ENCODE measurements around the gene HABP2.

HABP2 gene

DNA sequence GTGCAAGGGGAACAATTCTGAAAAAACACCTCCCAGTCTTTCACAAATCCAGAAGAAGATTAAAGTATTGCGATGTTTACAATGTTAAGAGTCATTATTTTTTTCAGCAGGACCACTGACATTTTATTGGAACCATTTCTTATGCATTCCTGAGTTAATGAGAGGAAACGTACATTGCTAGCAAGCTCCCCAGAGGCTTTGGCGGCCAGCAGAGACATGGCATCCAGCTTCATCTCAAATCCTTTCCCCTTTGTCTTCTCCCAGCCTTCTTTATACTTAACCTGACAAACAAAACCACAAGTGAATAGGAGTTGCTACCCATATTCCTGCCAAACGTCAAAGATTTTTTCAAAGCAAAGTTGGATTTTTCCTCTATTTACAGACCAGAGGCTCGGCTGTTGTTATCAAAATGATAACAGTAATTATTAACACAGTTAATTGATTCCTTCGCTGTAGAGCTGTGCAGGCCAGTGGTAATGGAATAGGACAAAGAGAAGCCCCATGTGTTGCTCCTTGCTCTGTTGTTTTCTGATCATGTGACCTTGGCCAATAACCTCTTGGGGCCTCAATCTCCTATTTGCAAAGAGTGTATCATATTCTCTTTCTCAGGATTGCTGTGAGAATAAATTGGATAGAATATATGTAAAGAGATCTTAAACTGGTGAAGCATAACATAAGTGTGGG lies 79.0 kb downstream of the HABP2 start:
- no peak for DNase-seq (ENCODE audit: low read depth in 2 of 2)
